HepG2 (cell line): ENCODE measurements around the gene GAN. TPM values are rescaled to one million over a fixed set of nuclear protein-coding genes. Genes with fewer than 3 reads are reported as not detected.

Experiments
- BRF2 ChIP-seq: sonication (generic); formaldehyde crosslinking; IDR thresholded peaks from 2 replicates; pipeline ENCODE4 v1.8.1; 2022; ENCODE audit warnings: mild to moderate bottlenecking, missing genetic modification reagents
- HMG20A ChIP-seq: IDR thresholded peaks from 2 replicates; pipeline ENCODE4 v1.6.1; 2016; ENCODE audit warnings: borderline replicate concordance
- SIX4 ChIP-seq: sonication (generic); formaldehyde crosslinking; IDR thresholded peaks from 2 replicates; pipeline ENCODE4 v1.4.0; 2020; ENCODE audit warnings: missing genetic modification reagents
- TOPORS ChIP-seq: sonication (generic); formaldehyde crosslinking; IDR thresholded peaks from 2 replicates; pipeline ENCODE4 v1.8.0; 2023; ENCODE audit warnings: mild to moderate bottlenecking, missing genetic modification reagents
- ZC3H4 ChIP-seq: sonication (generic); formaldehyde crosslinking; IDR thresholded peaks from 2 replicates; pipeline ENCODE4 v1.4.0; 2020; ENCODE audit warnings: missing genetic modification reagents, borderline replicate concordance
- ZNF547 ChIP-seq: sonication (generic); formaldehyde crosslinking; IDR thresholded peaks from 2 replicates; pipeline ENCODE4 v1.5.1; 2020; ENCODE audit warnings: mild to moderate bottlenecking, missing genetic modification reagents
- ZNF563 ChIP-seq: sonication (generic); formaldehyde crosslinking; IDR thresholded peaks from 2 replicates; pipeline ENCODE4 v1.8.0; 2022; ENCODE audit warnings: mild to moderate bottlenecking, moderate library complexity, missing genetic modification reagents
- ZNF577 ChIP-seq: sonication (generic); formaldehyde crosslinking; IDR thresholded peaks from 2 replicates; pipeline ENCODE4 v1.4.0; 2020; ENCODE audit warnings: mild to moderate bottlenecking, low read depth, missing genetic modification reagents, borderline replicate concordance
- ZNF83 ChIP-seq: sonication (generic); formaldehyde crosslinking; IDR thresholded peaks from 2 replicates; pipeline ENCODE4 v1.4.0; 2020; ENCODE audit warnings: missing genetic modification reagents, mild to moderate bottlenecking, borderline replicate concordance
- ZSCAN29 ChIP-seq: sonication (generic); formaldehyde crosslinking; conservative IDR thresholded peaks from 2 replicates; pipeline ENCODE4 v1.4.0; 2020; ENCODE audit warnings: mild to moderate bottlenecking, missing genetic modification reagents
- polyA plus RNA-seq, 8 experiments: library from polyadenylated mRNA; depleted of rRNA in 3 of 8; stranded (reverse) in 7 of 8; unstranded in 1 of 8; fragments of >200 nt; fragmentation: Illumina TruSeq in 4 of 8; extraction: Trizol in 4 of 8; gene quantifications; 2 replicates each; pipeline versions ENCODE4 v1.2.1 to v1.2.3, GENCODE V29; 2011 to 2016; ENCODE audit warnings: low read depth in 4 of 8, missing spikeins in 1 of 8, mixed read lengths in 1 of 8; ENCODE audit not compliant: insufficient read depth in 1 of 8
- total RNA-seq, 5 experiments: library from RNA; depleted of rRNA; stranded (reverse); fragments of >200 nt; fragmentation: Illumina TruSeq; extraction: Trizol; gene quantifications; 2 replicates each; pipeline ENCODE4 v1.2.3, GENCODE V29; 2016; ENCODE audit warnings: low read depth in 1 of 5
- TF ChIP-seq, protein P1 (sequence below): IDR thresholded peaks from 2 replicates; pipeline ENCODE4 v1.6.1; 2012; ENCODE audit warnings: low read length, improper control_type of control experiment
- TF ChIP-seq, protein P2 (sequence below): sonication (generic); formaldehyde crosslinking; IDR thresholded peaks from 2 replicates; pipeline ENCODE4 v1.8.0; 2022; ENCODE audit warnings: mild to moderate bottlenecking, missing genetic modification reagents, moderate library complexity
- TF ChIP-seq, protein P3 (sequence below): sonication (generic); formaldehyde crosslinking; IDR thresholded peaks from 2 replicates; pipeline ENCODE4 v1.5.0; 2020; ENCODE audit warnings: missing genetic modification reagents
- TF ChIP-seq, protein P4 (sequence below): sonication (generic); formaldehyde crosslinking; IDR thresholded peaks from 2 replicates; pipeline ENCODE4 v1.5.1; 2020; ENCODE audit warnings: mild to moderate bottlenecking, missing genetic modification reagents, moderate library complexity

GAN gene
- total and polyA plus RNA-seq, 2 of the 13 experiments (the other 11 are each of a cell fraction or from before 2014, with no cell fraction given), result 4.3 to 11.0 TPM

- TF ChIP-seq, protein P1, sequence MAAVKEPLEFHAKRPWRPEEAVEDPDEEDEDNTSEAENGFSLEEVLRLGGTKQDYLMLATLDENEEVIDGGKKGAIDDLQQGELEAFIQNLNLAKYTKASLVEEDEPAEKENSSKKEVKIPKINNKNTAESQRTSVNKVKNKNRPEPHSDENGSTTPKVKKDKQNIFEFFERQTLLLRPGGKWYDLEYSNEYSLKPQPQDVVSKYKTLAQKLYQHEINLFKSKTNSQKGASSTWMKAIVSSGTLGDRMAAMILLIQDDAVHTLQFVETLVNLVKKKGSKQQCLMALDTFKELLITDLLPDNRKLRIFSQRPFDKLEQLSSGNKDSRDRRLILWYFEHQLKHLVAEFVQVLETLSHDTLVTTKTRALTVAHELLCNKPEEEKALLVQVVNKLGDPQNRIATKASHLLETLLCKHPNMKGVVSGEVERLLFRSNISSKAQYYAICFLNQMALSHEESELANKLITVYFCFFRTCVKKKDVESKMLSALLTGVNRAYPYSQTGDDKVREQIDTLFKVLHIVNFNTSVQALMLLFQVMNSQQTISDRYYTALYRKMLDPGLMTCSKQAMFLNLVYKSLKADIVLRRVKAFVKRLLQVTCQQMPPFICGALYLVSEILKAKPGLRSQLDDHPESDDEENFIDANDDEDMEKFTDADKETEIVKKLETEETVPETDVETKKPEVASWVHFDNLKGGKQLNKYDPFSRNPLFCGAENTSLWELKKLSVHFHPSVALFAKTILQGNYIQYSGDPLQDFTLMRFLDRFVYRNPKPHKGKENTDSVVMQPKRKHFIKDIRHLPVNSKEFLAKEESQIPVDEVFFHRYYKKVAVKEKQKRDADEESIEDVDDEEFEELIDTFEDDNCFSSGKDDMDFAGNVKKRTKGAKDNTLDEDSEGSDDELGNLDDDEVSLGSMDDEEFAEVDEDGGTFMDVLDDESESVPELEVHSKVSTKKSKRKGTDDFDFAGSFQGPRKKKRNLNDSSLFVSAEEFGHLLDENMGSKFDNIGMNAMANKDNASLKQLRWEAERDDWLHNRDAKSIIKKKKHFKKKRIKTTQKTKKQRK, result no peak
- TF ChIP-seq SIX4, result no peak
- no peak; the same call in none of the 2 replicates for TF ChIP-seq ZNF547 (CRISPR knock-in tag)
- TF ChIP-seq BRF2, result peak; percentile 81; the same call in 1 of the 2 replicates
- TF ChIP-seq ZC3H4, result no peak
- no peak for TF ChIP-seq HMG20A (CRISPR knock-in tag)
- TF ChIP-seq ZSCAN29 (CRISPR knock-in tag), result peak; percentile 92
- TF ChIP-seq, protein P2, sequence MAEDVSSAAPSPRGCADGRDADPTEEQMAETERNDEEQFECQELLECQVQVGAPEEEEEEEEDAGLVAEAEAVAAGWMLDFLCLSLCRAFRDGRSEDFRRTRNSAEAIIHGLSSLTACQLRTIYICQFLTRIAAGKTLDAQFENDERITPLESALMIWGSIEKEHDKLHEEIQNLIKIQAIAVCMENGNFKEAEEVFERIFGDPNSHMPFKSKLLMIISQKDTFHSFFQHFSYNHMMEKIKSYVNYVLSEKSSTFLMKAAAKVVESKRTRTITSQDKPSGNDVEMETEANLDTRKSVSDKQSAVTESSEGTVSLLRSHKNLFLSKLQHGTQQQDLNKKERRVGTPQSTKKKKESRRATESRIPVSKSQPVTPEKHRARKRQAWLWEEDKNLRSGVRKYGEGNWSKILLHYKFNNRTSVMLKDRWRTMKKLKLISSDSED (CRISPR knock-in tag), result no peak
- no peak for TF ChIP-seq ZNF577 (CRISPR knock-in tag)
- 0 out of 2 replicates have a peak, but pooled peaks have one; percentile 68 for TF ChIP-seq TOPORS (CRISPR knock-in tag)
- TF ChIP-seq ZNF563, result peak; percentile 63; the same call in 1 of the 2 replicates
- TF ChIP-seq, protein P3, sequence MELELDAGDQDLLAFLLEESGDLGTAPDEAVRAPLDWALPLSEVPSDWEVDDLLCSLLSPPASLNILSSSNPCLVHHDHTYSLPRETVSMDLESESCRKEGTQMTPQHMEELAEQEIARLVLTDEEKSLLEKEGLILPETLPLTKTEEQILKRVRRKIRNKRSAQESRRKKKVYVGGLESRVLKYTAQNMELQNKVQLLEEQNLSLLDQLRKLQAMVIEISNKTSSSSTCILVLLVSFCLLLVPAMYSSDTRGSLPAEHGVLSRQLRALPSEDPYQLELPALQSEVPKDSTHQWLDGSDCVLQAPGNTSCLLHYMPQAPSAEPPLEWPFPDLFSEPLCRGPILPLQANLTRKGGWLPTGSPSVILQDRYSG (CRISPR knock-in tag), result no peak; the same call in 1 of the 2 replicates
- TF ChIP-seq, protein P4, sequence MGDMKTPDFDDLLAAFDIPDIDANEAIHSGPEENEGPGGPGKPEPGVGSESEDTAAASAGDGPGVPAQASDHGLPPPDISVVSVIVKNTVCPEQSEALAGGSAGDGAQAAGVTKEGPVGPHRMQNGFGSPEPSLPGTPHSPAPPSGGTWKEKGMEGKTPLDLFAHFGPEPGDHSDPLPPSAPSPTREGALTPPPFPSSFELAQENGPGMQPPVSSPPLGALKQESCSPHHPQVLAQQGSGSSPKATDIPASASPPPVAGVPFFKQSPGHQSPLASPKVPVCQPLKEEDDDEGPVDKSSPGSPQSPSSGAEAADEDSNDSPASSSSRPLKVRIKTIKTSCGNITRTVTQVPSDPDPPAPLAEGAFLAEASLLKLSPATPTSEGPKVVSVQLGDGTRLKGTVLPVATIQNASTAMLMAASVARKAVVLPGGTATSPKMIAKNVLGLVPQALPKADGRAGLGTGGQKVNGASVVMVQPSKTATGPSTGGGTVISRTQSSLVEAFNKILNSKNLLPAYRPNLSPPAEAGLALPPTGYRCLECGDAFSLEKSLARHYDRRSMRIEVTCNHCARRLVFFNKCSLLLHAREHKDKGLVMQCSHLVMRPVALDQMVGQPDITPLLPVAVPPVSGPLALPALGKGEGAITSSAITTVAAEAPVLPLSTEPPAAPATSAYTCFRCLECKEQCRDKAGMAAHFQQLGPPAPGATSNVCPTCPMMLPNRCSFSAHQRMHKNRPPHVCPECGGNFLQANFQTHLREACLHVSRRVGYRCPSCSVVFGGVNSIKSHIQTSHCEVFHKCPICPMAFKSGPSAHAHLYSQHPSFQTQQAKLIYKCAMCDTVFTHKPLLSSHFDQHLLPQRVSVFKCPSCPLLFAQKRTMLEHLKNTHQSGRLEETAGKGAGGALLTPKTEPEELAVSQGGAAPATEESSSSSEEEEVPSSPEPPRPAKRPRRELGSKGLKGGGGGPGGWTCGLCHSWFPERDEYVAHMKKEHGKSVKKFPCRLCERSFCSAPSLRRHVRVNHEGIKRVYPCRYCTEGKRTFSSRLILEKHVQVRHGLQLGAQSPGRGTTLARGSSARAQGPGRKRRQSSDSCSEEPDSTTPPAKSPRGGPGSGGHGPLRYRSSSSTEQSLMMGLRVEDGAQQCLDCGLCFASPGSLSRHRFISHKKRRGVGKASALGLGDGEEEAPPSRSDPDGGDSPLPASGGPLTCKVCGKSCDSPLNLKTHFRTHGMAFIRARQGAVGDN, result peak; percentile 88
- peak; percentile 90 for TF ChIP-seq ZNF83 (CRISPR knock-in tag)
Measured at GRCh38 chr16:81314603-81315270, at the start of gene GAN (continued).
